Immature natural killer cell (primary cell): ENCODE data around the gene IGFBP1. TPM values are rescaled to one million over a fixed set of nuclear protein-coding genes. Genes with fewer than 3 reads are reported as not detected.

Experiments used
- DNase-seq, 3 donors: peaks; one replicate each; pipeline ENCODE4 v3.0.0; 2022; ENCODE audit warnings: mixed read lengths in 1 of 3
- H3K27ac Mint-ChIP-seq, 6 donors: one replicate each; pipeline ENCODE4 v1.8.0; 2020; ENCODE audit warnings: mixed read lengths in 6 of 6, mild to moderate bottlenecking in 5 of 6, inconsistent platforms in 4 of 6, moderate library complexity in 3 of 6
- H3K27me3 Mint-ChIP-seq, 3 donors: one replicate each; pipeline ENCODE4 v1.8.0; 2020 to 2021; ENCODE audit warnings: low read depth in 3 of 3, mild to moderate bottlenecking in 3 of 3, mixed read lengths in 3 of 3, moderate library complexity in 3 of 3, inconsistent platforms in 1 of 3
- H3K36me3 Mint-ChIP-seq, 3 donors: one replicate each; pipeline ENCODE4 v1.8.0; 2020; ENCODE audit warnings: mixed read lengths in 3 of 3, inconsistent platforms in 2 of 3, mild to moderate bottlenecking in 2 of 3
- H3K4me1 Mint-ChIP-seq, 2 donors: one replicate each; pipeline ENCODE4 v1.8.0; 2020; ENCODE audit warnings: inconsistent platforms in 2 of 2, mild to moderate bottlenecking in 2 of 2, mixed read lengths in 2 of 2, moderate library complexity in 1 of 2
- H3K4me3 Mint-ChIP-seq, 5 donors: one replicate each; pipeline ENCODE4 v1.8.0; 2020; ENCODE audit warnings: mild to moderate bottlenecking in 5 of 5, mixed read lengths in 5 of 5, inconsistent platforms in 3 of 5, moderate library complexity in 3 of 5
- H3K9me3 Mint-ChIP-seq, 6 donors: one replicate each; pipeline ENCODE4 v1.8.0; 2020; ENCODE audit warnings: mild to moderate bottlenecking in 6 of 6, mixed read lengths in 6 of 6, inconsistent platforms in 4 of 6, moderate library complexity in 3 of 6
- polyA plus RNA-seq, 3 donors: library from polyadenylated mRNA; unstranded; fragments of 300-500 nt; fragmentation: Illumina TruSeq; gene quantifications; one replicate each; pipeline ENCODE4 v1.2.3, GENCODE V29; 2021

Gene IGFBP1
- polyA plus RNA-seq, 3 donors from 2014 or later: not detected

DNA sequence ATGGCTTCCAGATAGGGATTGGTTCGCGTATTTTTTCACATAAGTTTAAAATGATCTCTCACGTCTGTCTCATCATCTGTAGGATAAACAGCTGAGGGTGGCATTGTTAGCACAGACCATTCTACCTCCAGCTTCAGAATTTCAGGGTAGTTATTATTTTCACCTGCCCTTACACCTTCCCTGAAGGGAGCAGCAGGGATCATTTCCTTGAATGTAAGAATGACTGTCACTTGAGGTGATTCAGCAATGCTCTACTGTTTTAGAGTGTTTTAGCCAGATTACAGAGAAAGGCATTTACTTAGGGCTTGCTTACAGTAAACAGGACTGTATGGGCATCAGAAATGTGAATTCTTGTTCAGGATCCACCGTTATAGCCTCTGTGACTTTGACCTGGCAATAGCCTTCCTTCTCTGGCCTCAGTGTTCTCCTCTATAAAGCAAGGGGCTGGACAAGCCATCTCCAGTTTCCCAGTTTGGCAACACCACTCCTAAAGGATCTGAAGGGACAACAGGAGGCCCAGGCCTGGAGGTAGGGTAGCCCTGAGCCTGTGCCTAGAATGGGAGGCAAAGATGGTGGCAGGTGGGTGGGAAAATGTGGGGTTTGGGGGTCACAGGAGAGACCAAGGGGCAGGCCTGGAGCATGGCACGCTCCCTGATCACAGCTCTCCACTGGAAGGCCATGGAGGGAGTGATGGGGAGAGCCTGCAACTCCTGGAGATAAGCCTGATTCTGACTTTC is 1.2 kb upstream of the IGFBP1 start:
- no peaks in the 10 kb centered on the region for H3K9me3 Mint-ChIP-seq
- no peak for DNase-seq
- H3K27ac Mint-ChIP-seq: no peak overlapping the region
- peaks cover 5 to 30% (median 8%) of the 10 kb centered on the region in 3 donors for H3K27me3 Mint-ChIP-seq
- no peak overlapping the region for H3K4me3 Mint-ChIP-seq
- H3K36me3 Mint-ChIP-seq: no peaks in the 10 kb centered on the region
- H3K4me1 Mint-ChIP-seq: no peaks in the 10 kb centered on the region

DNA sequence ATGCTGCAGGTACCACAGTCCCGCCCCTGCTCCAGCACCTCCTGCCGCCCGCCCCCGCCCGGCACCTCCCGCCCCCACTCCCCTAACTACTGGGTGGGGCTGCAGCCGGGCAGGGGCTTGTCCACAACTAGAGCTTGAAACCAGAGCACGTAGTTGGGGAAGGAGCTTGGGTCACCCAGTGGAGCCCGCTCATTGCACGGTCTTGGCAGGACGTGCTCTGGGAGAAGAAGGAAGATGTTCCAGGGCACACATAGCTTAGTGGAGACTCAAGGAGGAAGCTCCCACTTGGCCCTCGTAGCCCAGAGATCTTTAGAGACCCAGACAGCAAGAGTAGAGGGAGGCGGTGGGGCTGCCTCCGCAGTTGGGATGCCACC is 692 bp downstream of the IGFBP1 start:
- H3K27ac Mint-ChIP-seq: no peak overlapping the region
- H3K4me3 Mint-ChIP-seq: no peak overlapping the region
- no peaks in the 10 kb centered on the region for H3K36me3 Mint-ChIP-seq
- DNase-seq: no peak
- no peaks in the 10 kb centered on the region for H3K4me1 Mint-ChIP-seq
- peaks cover 7 to 35% (median 10%) of the 10 kb centered on the region in 3 donors for H3K27me3 Mint-ChIP-seq
- no peaks in the 10 kb centered on the region for H3K9me3 Mint-ChIP-seq

GRCh38 chr7:45889367-45890067 is 1.2 kb downstream of the IGFBP1 start:
- H3K4me3 Mint-ChIP-seq: no peak overlapping the region
- no peak overlapping the region for H3K27ac Mint-ChIP-seq
- H3K4me1 Mint-ChIP-seq: no peaks in the 10 kb centered on the region
- DNase-seq: no peak
- no peaks in the 10 kb centered on the region for H3K9me3 Mint-ChIP-seq
- no peaks in the 10 kb centered on the region for H3K36me3 Mint-ChIP-seq
- peaks cover 7 to 37% (median 11%) of the 10 kb centered on the region in 3 donors for H3K27me3 Mint-ChIP-seq

GRCh38 chr7:45890125-45890901 is 2.0 kb downstream of the IGFBP1 start:
- Mint-ChIP-seq H3K4me1 (no peaks in the 10 kb centered on the region), H3K36me3 (no peaks in the 10 kb centered on the region), H3K9me3 (no peaks in the 10 kb centered on the region), H3K27me3 (peaks cover 7 to 38% (median 11%) of the 10 kb centered on the region in 3 donors), H3K4me3 (no peak overlapping the region), H3K27ac (no peak overlapping the region)
- no peak for DNase-seq

GRCh38 chr7:45890902-45891461 is 2.7 kb downstream of the IGFBP1 start:
- Mint-ChIP-seq H3K27me3 (peaks cover 7 to 39% (median 11%) of the 10 kb centered on the region in 3 donors), H3K36me3 (no peaks in the 10 kb centered on the region), H3K4me1 (no peaks in the 10 kb centered on the region), H3K4me3 (no peak overlapping the region), H3K9me3 (no peaks in the 10 kb centered on the region), H3K27ac (no peak overlapping the region)
- DNase-seq: peak in 1 of 3 donors; percentile 22

DNA sequence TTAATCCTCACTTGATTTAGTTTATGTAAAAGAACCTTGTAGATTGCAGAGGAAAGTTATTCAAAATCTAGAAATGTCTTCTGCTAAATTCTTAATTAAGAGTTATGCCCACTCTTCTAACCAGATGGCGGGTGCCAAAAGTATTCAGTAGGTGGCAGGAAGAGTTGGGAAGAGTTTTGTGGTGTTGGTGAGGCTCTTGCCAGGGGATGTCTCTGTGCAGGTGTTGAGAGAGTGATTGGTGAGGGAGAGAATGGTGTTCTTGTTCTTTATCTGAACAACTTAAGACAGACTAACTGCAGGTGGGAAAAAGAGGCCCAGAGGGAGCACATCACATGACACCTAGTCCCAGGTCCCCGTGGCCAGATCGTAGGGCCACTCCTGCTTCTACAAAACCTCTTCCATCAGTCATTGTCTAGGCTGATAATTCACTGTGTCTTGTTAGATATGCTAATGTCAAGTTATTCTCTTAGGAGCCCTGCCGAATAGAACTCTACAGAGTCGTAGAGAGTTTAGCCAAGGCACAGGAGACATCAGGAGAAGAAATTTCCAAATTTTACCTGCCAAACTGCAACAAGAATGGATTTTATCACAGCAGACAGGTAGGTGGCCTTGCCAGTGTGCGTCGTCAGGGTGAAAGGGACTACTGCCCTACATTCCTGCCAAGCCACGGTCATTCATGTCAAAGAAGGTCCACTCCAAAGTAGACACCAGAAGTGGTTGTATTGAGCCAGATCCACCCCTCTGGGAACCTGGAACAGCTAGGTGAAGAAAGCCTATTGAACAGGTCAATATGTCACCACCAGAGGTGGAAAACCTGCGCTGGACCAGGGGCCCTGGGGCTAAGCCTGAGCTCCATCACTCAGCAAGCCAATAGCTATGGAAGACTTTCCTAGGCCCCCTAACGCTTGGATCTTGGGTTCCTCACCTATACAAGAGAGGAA is 3.4 kb downstream of the IGFBP1 start:
- H3K27ac Mint-ChIP-seq: no peak overlapping the region
- H3K9me3 Mint-ChIP-seq: no peaks in the 10 kb centered on the region
- H3K27me3 Mint-ChIP-seq: peaks cover 7 to 38% (median 11%) of the 10 kb centered on the region in 3 donors

GRCh38 chr7:45892407-45893035 is 4.2 kb downstream of the IGFBP1 start:
- no peak overlapping the region for H3K4me3 Mint-ChIP-seq
- H3K27ac Mint-ChIP-seq: no peak overlapping the region
- peaks cover 7 to 36% (median 8%) of the 10 kb centered on the region in 3 donors for H3K27me3 Mint-ChIP-seq
- H3K9me3 Mint-ChIP-seq: no peaks in the 10 kb centered on the region
- H3K36me3 Mint-ChIP-seq: no peaks in the 10 kb centered on the region
- no peak for DNase-seq
- no peaks in the 10 kb centered on the region for H3K4me1 Mint-ChIP-seq

More for the DNA sequence above, 3.4 kb downstream of the IGFBP1 start:
- Mint-ChIP-seq H3K4me1 (no peaks in the 10 kb centered on the region), H3K4me3 (no peak overlapping the region), H3K36me3 (no peaks in the 10 kb centered on the region)
- no peak for DNase-seq

DNA sequence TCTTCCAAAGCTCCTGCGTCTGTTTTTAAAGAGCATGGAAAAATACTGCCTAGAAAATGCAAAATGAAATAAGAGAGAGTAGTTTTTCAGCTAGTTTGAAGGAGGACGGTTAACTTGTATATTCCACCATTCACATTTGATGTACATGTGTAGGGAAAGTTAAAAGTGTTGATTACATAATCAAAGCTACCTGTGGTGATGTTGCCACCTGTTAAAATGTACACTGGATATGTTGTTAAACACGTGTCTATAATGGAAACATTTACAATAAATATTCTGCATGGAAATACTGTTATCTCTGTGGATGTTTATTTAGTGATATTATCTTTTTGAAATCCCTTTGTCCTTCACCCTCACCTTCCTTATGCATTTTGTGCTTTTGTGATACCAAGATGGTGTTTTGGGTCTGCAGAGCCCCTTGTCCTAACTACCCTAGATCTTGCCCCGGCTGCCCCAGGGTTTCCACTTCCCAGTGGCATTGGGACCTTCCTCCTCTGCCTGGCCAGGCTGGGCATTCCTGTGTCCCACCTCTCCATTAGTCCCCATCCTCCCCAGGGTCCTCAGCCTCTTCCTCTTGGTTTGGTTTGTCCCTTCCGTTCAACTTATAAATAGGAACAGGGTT is 5.2 kb downstream of the IGFBP1 start:
- Mint-ChIP-seq H3K9me3 (no peaks in the 10 kb centered on the region), H3K27me3 (peaks cover 3 to 32% (median 7%) of the 10 kb centered on the region in 3 donors), H3K4me3 (no peak overlapping the region), H3K27ac (no peak overlapping the region), H3K4me1 (no peaks in the 10 kb centered on the region), H3K36me3 (no peaks in the 10 kb centered on the region)
- DNase-seq: no peak

DNA sequence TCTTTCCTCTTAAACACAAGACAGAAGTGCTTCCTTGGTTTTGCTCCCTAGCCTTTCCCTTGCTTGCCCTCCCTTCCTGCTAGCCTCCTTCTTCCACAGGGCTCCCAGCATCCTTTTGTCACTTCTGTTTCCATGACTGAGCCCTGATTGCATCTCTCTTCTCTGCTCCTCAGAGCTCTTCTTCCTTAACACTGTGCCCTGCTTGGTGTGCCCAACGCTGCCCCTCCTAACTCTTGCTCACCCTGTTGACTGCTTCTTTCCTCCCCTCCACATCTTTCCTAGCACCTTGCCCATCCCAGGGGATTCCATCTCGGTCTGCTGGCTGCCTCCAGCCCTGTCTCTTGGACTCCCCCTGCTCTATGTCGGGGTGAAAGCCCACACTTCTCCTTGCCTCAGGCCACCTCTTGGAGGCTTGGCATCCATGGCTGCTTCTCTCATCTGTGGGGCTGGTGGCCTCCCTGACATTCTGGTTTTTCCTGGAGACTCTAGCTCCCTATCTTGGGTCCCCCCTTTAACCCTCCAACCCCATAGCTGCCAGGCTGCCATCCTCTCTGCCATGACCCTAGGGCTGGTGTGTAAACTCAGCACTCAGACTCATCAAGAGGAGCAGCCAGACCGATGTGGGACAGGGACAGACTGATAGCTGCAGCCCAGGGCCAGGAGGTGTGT is 5.8 kb downstream of the IGFBP1 start:
- DNase-seq: no peak
- Mint-ChIP-seq H3K36me3 (no peaks in the 10 kb centered on the region), H3K4me1 (no peaks in the 10 kb centered on the region), H3K4me3 (no peak overlapping the region), H3K27me3 (peaks cover 3 to 30% (median 5%) of the 10 kb centered on the region in 3 donors), H3K9me3 (no peaks in the 10 kb centered on the region), H3K27ac (no peak overlapping the region)

DNA sequence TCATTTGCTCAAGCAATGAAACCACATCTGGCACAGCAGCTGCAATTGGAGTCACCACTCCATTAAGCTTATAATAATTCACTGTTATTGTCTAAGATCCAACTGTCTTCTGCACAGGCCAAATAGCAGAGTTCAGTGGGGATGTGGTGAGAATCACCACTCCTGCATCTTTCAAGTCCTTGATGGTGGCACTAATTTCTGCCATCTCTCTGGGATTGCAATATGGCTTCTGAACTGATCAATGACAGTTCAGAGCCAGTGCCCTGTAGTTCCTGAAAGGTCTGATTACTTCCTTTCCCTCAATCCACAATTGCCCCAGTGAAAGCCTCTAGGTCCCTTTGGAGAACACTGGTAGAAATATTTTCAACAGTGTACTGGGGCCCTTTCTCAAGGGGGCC is 6.4 kb downstream of the IGFBP1 start:
- DNase-seq: no peak
- H3K27ac Mint-ChIP-seq: peak overlapping the region in 1 of 6 donors; percentile 4
- peaks cover 3 to 25% (median 5%) of the 10 kb centered on the region in 3 donors for H3K27me3 Mint-ChIP-seq
- no peaks in the 10 kb centered on the region for H3K9me3 Mint-ChIP-seq
- no peaks in the 10 kb centered on the region for H3K4me1 Mint-ChIP-seq
- no peaks in the 10 kb centered on the region for H3K36me3 Mint-ChIP-seq
- H3K4me3 Mint-ChIP-seq: no peak overlapping the region

- Mint-ChIP-seq H3K27me3 (peaks cover 2 to 25% (median 3%) of the 10 kb centered on the region in 3 donors), H3K9me3 (peaks cover 0 to 2% (median 0%) of the 10 kb centered on the region in 6 donors)
These were observed 8.9 kb downstream of the IGFBP1 start for GRCh38 chr7:45897042-45897690.

More at GRCh38 chr7:45897042-45897690, 8.9 kb downstream of the IGFBP1 start:
- H3K36me3 Mint-ChIP-seq: no peaks in the 10 kb centered on the region
- H3K4me3 Mint-ChIP-seq: no peak overlapping the region
- no peak for DNase-seq
- H3K27ac Mint-ChIP-seq: no peak overlapping the region
- H3K4me1 Mint-ChIP-seq: no peaks in the 10 kb centered on the region
